H9 (cell line): ENCODE data around the gene DBI. TPM values are rescaled to one million over a fixed set of nuclear protein-coding genes. Genes with fewer than 3 reads are reported as not detected.

Experiments
- DNase-seq: peaks from one replicate; pipeline ENCODE4 v3.0.0-alpha.2; 2017
- H2AFZ ChIP-seq: one replicate; pipeline ENCODE4 v1.6.1; 2013; ENCODE audit warnings: mild to moderate bottlenecking, low read length, control low read depth, moderate library complexity
- H2AK5ac ChIP-seq: 2 replicates; pipeline ENCODE4 v1.6.1; 2013; ENCODE audit warnings: low read length, control low read depth, mixed read lengths; ENCODE audit not compliant: insufficient read length
- H2BK120ac ChIP-seq: one replicate; pipeline ENCODE4 v1.6.1; 2013; ENCODE audit warnings: low read depth, mild to moderate bottlenecking, low read length, control low read depth, inconsistent platforms; ENCODE audit not compliant: poor library complexity, severe bottlenecking
- H2BK12ac ChIP-seq: 2 replicates; pipeline ENCODE4 v1.6.1; 2013; ENCODE audit warnings: low read length, control low read depth, mixed read lengths, low read depth; ENCODE audit not compliant: insufficient read length
- H2BK15ac ChIP-seq: 2 replicates; pipeline ENCODE4 v1.6.1; 2013; ENCODE audit warnings: low read depth, low read length, control low read depth
- H2BK20ac ChIP-seq: one replicate; pipeline ENCODE4 v1.6.1; 2013; ENCODE audit warnings: low read depth, mild to moderate bottlenecking, low read length, control low read depth, inconsistent platforms; ENCODE audit not compliant: poor library complexity, severe bottlenecking
- H2BK5ac ChIP-seq: 2 replicates; pipeline ENCODE4 v1.6.1; 2013; ENCODE audit warnings: low read length, control low read depth, mixed read lengths; ENCODE audit not compliant: insufficient read length
- H3K14ac ChIP-seq: 2 replicates; pipeline ENCODE4 v1.6.1; 2013; ENCODE audit warnings: low read length, control low read depth; ENCODE audit not compliant: insufficient read depth
- H3K18ac ChIP-seq: 2 replicates; pipeline ENCODE4 v1.6.1; 2013; ENCODE audit warnings: low read depth, mild to moderate bottlenecking, mixed read lengths, low read length, control low read depth; ENCODE audit not compliant: insufficient read length
- H3K23ac ChIP-seq: 2 replicates; pipeline ENCODE4 v1.6.1; 2013; ENCODE audit warnings: low read length, control low read depth, mixed read lengths, low read depth; ENCODE audit not compliant: insufficient read length
- H3K23me2 ChIP-seq: 2 replicates; pipeline ENCODE4 v1.6.1; 2013; ENCODE audit warnings: low read depth, mild to moderate bottlenecking, mixed read lengths, low read length, control low read depth; ENCODE audit not compliant: insufficient read length, poor library complexity, severe bottlenecking
- H3K27ac ChIP-seq: 2 replicates; pipeline ENCODE4 v1.5.1; 2013; ENCODE audit warnings: low read length, control low read depth, mixed read lengths, low read depth; ENCODE audit not compliant: insufficient read length
- H3K27me3 ChIP-seq: 2 replicates; pipeline ENCODE4 v1.6.1; 2013; ENCODE audit warnings: low read length, control low read depth, inconsistent platforms; ENCODE audit not compliant: insufficient read depth
- H3K4ac ChIP-seq: 2 replicates; pipeline ENCODE4 v1.6.1; 2013; ENCODE audit warnings: low read depth, mild to moderate bottlenecking, control low read depth, inconsistent platforms, low read length, moderate library complexity
- H3K4me1 ChIP-seq: 2 replicates; pipeline ENCODE4 v1.6.1; 2013; ENCODE audit warnings: low read length, control low read depth, inconsistent platforms; ENCODE audit not compliant: insufficient read depth
- H3K4me2 ChIP-seq: 2 replicates; pipeline ENCODE4 v1.6.1; 2013; ENCODE audit warnings: low read length, control low read depth, mixed read lengths; ENCODE audit not compliant: insufficient read length, insufficient read depth
- H3K56ac ChIP-seq: 2 replicates; pipeline ENCODE4 v1.6.1; 2013; ENCODE audit warnings: low read depth, mild to moderate bottlenecking, mixed read lengths, low read length, control low read depth; ENCODE audit not compliant: insufficient read length
- H3K79me1 ChIP-seq: 2 replicates; pipeline ENCODE4 v1.6.1; 2013; ENCODE audit warnings: low read depth, mild to moderate bottlenecking, moderate library complexity, low read length, control low read depth, inconsistent platforms; ENCODE audit not compliant: insufficient read depth, poor library complexity, severe bottlenecking
- H3K79me2 ChIP-seq: 2 replicates; pipeline ENCODE4 v1.6.1; 2013; ENCODE audit warnings: low read length, control low read depth, inconsistent platforms; ENCODE audit not compliant: insufficient read depth
- H3K9ac ChIP-seq: 2 replicates; pipeline ENCODE4 v1.6.1; 2013; ENCODE audit warnings: low read length, control low read depth, mixed read lengths; ENCODE audit not compliant: insufficient read length; ENCODE audit errors: extremely low read depth
- H3K9me3 ChIP-seq: one replicate; pipeline ENCODE4 v1.6.1; 2013; ENCODE audit warnings: low read depth, low read length, inconsistent platforms; ENCODE audit not compliant: control insufficient read depth
- H3T11ph ChIP-seq: one replicate; pipeline ENCODE4 v1.6.1; 2013; ENCODE audit warnings: mild to moderate bottlenecking, low read length, control low read depth, inconsistent platforms
- H4K20me1 ChIP-seq: one replicate; pipeline ENCODE4 v1.6.1; 2013; ENCODE audit not compliant: control insufficient read depth, insufficient read length, insufficient read depth
- H4K5ac ChIP-seq: 2 replicates; pipeline ENCODE4 v1.6.1; 2013; ENCODE audit warnings: low read depth, mild to moderate bottlenecking, mixed read lengths, low read length, control low read depth; ENCODE audit not compliant: insufficient read length
- H4K8ac ChIP-seq: replicated peaks from 2 replicates; pipeline ENCODE4 v1.6.1; 2013; ENCODE audit warnings: low read length, control low read depth, mixed read lengths, low read depth; ENCODE audit not compliant: insufficient read length
- H4K91ac ChIP-seq: 2 replicates; pipeline ENCODE4 v1.6.1; 2013; ENCODE audit warnings: low read depth, mild to moderate bottlenecking, moderate library complexity, mixed read lengths, low read length, control low read depth; ENCODE audit not compliant: insufficient read length
- H3K27ac Mint-ChIP-seq, 3 experiments: 2 replicates in 2 of 3; 3 replicates in 1 of 3; pipeline ENCODE4 v1.8.0; 2020 to 2021; ENCODE audit warnings: mixed read lengths in 3 of 3, mild to moderate bottlenecking in 1 of 3, moderate library complexity in 1 of 3
- H3K27me3 Mint-ChIP-seq: 2 replicates; pipeline ENCODE4 v1.8.0; 2021; ENCODE audit warnings: low read depth, mild to moderate bottlenecking, moderate library complexity, mixed read lengths
- H3K36me3 Mint-ChIP-seq, 3 experiments: 2 replicates in 2 of 3; 3 replicates in 1 of 3; pipeline ENCODE4 v1.8.0; 2020 to 2021; ENCODE audit warnings: low read depth in 3 of 3, mixed read lengths in 3 of 3; ENCODE audit not compliant: insufficient read depth in 1 of 3
- H3K4me1 Mint-ChIP-seq, 2 experiments: 2 replicates each; pipeline ENCODE4 v1.8.0; 2020; ENCODE audit warnings: mixed read lengths in 2 of 2
- H3K4me3 Mint-ChIP-seq, 2 experiments: 2 replicates in 1 of 2; 3 replicates in 1 of 2; pipeline ENCODE4 v1.8.0; 2020 to 2021; ENCODE audit warnings: mild to moderate bottlenecking in 2 of 2, mixed read lengths in 2 of 2, moderate library complexity in 1 of 2
- H3K9me3 Mint-ChIP-seq, 2 experiments: 2 replicates in 1 of 2; 3 replicates in 1 of 2; pipeline ENCODE4 v1.8.0; 2020; ENCODE audit warnings: mild to moderate bottlenecking in 2 of 2, mixed read lengths in 2 of 2, moderate library complexity in 1 of 2
- WGBS: extraction: QIAGEN DNeasy Blood & Tissue Kit; methylation state at CpG from one replicate; pipeline ENCODE4 v1.1.7; 2013; ENCODE audit warnings: missing lambda C conversion rate, low lambda C conversion rate, mixed read lengths; ENCODE audit not compliant: insufficient read length; ENCODE audit errors: extremely low coverage; 5-methylcytosine and 5-hydroxymethylcytosine counted together
- total RNA-seq: library from RNA; stranded (reverse); gene quantifications from 2 replicates; pipeline ENCODE4 v1.2.1, GENCODE V29; 2021
- TF ChIP-seq, protein P1 (sequence below): fragments of 200-600 bp; sonication (generic); conservative IDR thresholded peaks from 3 replicates; pipeline ENCODE4 v1.8.0; 2021; ENCODE audit warnings: antibody characterized with exemption, mild to moderate bottlenecking

Gene DBI
- total RNA-seq, 1 experiment from 2014 or later = 127 TPM

DNA sequence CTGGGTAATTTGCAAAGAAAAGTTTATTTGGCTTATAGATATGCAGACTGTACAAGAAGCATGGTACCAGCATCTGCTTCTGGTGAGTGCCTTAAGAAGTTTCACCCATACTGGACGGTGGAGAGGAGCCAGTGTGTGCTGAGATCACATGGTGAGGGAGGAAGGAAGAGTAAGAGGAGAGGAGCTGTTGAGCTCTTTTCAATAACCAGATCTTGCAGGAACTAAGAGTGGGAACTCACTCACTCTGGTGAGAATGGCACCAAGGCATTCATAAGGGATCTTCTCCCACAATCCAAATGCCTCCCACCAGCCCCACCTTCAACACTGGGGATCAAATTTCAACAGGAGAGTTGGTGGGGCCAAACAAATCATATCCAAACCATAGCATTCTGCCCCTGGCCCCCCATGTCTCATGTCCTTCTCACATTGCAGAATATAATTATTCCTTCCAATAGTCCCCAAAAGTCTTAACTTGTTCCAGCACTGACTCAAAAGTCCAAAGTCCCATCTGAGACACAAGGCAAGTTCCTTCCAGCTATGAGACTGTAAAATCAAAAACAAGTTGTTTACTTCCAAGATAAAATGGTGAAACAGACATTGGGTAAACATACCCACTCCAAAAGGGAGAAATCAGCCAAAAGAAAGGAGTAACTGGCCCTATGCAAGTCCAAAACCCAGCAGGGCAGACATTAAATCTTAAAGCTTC is 53.2 kb downstream of the DBI start:
- H4K8ac ChIP-seq = no peak overlapping the region
- H2BK20ac ChIP-seq = no peak overlapping the region
- no peak overlapping the region for H3K9ac ChIP-seq
- peaks cover 0 to 19% (median 9%) of the 10 kb centered on the region in 3 experiments for H3K36me3 Mint-ChIP-seq
- H3K27ac ChIP-seq = no peak overlapping the region
- TF ChIP-seq, protein P1, sequence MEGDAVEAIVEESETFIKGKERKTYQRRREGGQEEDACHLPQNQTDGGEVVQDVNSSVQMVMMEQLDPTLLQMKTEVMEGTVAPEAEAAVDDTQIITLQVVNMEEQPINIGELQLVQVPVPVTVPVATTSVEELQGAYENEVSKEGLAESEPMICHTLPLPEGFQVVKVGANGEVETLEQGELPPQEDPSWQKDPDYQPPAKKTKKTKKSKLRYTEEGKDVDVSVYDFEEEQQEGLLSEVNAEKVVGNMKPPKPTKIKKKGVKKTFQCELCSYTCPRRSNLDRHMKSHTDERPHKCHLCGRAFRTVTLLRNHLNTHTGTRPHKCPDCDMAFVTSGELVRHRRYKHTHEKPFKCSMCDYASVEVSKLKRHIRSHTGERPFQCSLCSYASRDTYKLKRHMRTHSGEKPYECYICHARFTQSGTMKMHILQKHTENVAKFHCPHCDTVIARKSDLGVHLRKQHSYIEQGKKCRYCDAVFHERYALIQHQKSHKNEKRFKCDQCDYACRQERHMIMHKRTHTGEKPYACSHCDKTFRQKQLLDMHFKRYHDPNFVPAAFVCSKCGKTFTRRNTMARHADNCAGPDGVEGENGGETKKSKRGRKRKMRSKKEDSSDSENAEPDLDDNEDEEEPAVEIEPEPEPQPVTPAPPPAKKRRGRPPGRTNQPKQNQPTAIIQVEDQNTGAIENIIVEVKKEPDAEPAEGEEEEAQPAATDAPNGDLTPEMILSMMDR = no peak
- H2BK12ac ChIP-seq = no peak overlapping the region
- H3K4me1 Mint-ChIP-seq = peaks cover 16 to 20% of the 10 kb centered on the region in 2 experiments
- no peak overlapping the region for H2BK120ac ChIP-seq
- no peak overlapping the region for H3K14ac ChIP-seq
- H3K23me2 ChIP-seq = no peaks in the 10 kb centered on the region
- H2AK5ac ChIP-seq = no peak overlapping the region
- no peak overlapping the region for H2BK15ac ChIP-seq
- no peak overlapping the region for H2AFZ ChIP-seq
- no peak overlapping the region for H3K56ac ChIP-seq
- no peak for DNase-seq
- no peaks in the 10 kb centered on the region for H3K27me3 ChIP-seq
- no peak overlapping the region for H3T11ph ChIP-seq
- H4K91ac ChIP-seq = no peak overlapping the region
- H3K9me3 ChIP-seq = no peaks in the 10 kb centered on the region
- H3K4ac ChIP-seq = no peak overlapping the region
- no peaks in the 10 kb centered on the region for H3K79me2 ChIP-seq
- no peak overlapping the region for H3K4me3 Mint-ChIP-seq
- no CpG with 5 or more reads among the region's 1 CpG for WGBS
- no peak overlapping the region for H2BK5ac ChIP-seq
- 0 out of 2 replicates have a peak, but pooled peaks cover 2% of the 10 kb centered on the region for H3K4me1 ChIP-seq
- H3K27ac Mint-ChIP-seq = no peak overlapping the region
- no peak overlapping the region for H3K23ac ChIP-seq
- H3K4me2 ChIP-seq = no peak overlapping the region
- no peaks in the 10 kb centered on the region for H3K79me1 ChIP-seq
- H3K9me3 Mint-ChIP-seq = peaks cover 12 to 28% of the 10 kb centered on the region in 2 experiments
- H4K20me1 ChIP-seq = no peaks in the 10 kb centered on the region
- H3K18ac ChIP-seq = no peak overlapping the region
- H4K5ac ChIP-seq = no peak overlapping the region
- peaks cover 11% of the 10 kb centered on the region for H3K27me3 Mint-ChIP-seq
